Panc1 (cell line): ENCODE data around the gene ZNF557. TPM values are rescaled to one million over a fixed set of nuclear protein-coding genes. Genes with fewer than 3 reads are reported as not detected.
"Not testable (repeated sequence)": the region's sequence is repeated elsewhere in the genome, so short reads cannot be mapped to it uniquely, and the experiment has no call there.

Experiments used
- ATAC-seq: fragments of 200-7000 bp; cut with Tn5 transposase; 2 replicates; pipeline ENCODE4 v1.9.1; 2020; ENCODE audit warnings: mild to moderate bottlenecking, moderate library complexity
- BruUV-seq: library from RNA; stranded (reverse); fragments of 400-500 nt; replicated peaks from 2 replicates; lab custom pipeline; 2021; lab: Mats Ljungman, UMichigan
- CTCF ChIA-PET: fragments of 300-600 bp; sonication (Branson Sonifier 250); formaldehyde crosslinking; loops from one replicate; lab custom pipeline; 2022; ENCODE audit warnings: antibody characterized with exemption; lab: Charles Lee
- POLR2A ChIA-PET: fragments of 300-600 bp; sonication (Branson Sonifier 250); formaldehyde crosslinking; loops from one replicate; lab custom pipeline; 2022; ENCODE audit warnings: antibody characterized with exemption; lab: Charles Lee
- DNase-seq: peaks from one replicate; pipeline ENCODE4 v3.0.0-alpha.2; 2010; ENCODE audit warnings: low read depth, low spot score
- H3K27ac ChIP-seq: 2 replicates; pipeline ENCODE4 v1.5.1; 2011; ENCODE audit warnings: mild to moderate bottlenecking, low read length, inconsistent platforms
- H3K27me3 ChIP-seq: fragments of 200-500 bp; sonication (Bioruptor generic); 2 replicates; pipeline ENCODE4 v1.6.0; 2014; ENCODE audit warnings: low read length, inconsistent platforms; ENCODE audit not compliant: control insufficient read depth, insufficient read depth
- H3K36me3 ChIP-seq: fragments of 200-500 bp; sonication (Bioruptor generic); 2 replicates; pipeline ENCODE4 v1.5.1; 2014; ENCODE audit warnings: inconsistent platforms, mild to moderate bottlenecking, low read length, moderate library complexity; ENCODE audit not compliant: control insufficient read depth, insufficient read depth
- H3K4me1 ChIP-seq: 2 replicates; pipeline ENCODE4 v1.5.1; 2011; ENCODE audit warnings: inconsistent platforms, mild to moderate bottlenecking, low read length, moderate library complexity; ENCODE audit not compliant: control insufficient read depth, insufficient read depth
- H3K4me3 ChIP-seq, 2 experiments: 2 replicates each; pipeline ENCODE4 v1.5.1; 2011 to 2012; ENCODE audit warnings: low read depth in 2 of 2, low read length in 2 of 2, mild to moderate bottlenecking in 2 of 2, inconsistent platforms in 1 of 2, moderate library complexity in 1 of 2
- H3K9me3 ChIP-seq: fragments of 200-500 bp; sonication (Bioruptor generic); 2 replicates; pipeline ENCODE4 v1.5.1; 2014; ENCODE audit warnings: low read depth, mild to moderate bottlenecking, inconsistent platforms, low read length, moderate library complexity; ENCODE audit not compliant: control insufficient read depth, insufficient read depth
- POLR2AphosphoS5 ChIP-seq: IDR thresholded peaks from 2 replicates; pipeline ENCODE4 v1.6.1; 2012; ENCODE audit warnings: mild to moderate bottlenecking, low read depth, low read length, moderate library complexity
- REST ChIP-seq, 2 experiments: IDR thresholded peaks; 2 replicates each; pipeline ENCODE4 v1.6.1; 2011 to 2012; ENCODE audit warnings: low read depth in 2 of 2, control low read depth in 1 of 2, low read length in 1 of 2, mild to moderate bottlenecking in 1 of 2, moderate library complexity in 1 of 2; ENCODE audit not compliant: insufficient read depth in 1 of 2
- in situ Hi-C: cut with HindIII; loops from 2 replicates; pipeline ENCODE4 v1.10.0; 2016; ENCODE audit warnings: low sequenced_read_pairs, low pct_unique_long_range_greater_than_20kb
- intact Hi-C: fragments of 100-400 bp; cut with micrococcal nuclease; formaldehyde crosslinking; loops from one replicate; pipeline ENCODE4 v1.10.0; 2022; ENCODE audit not compliant: unreplicated experiment
- total RNA-seq: library from RNA; stranded (reverse); gene quantifications from one replicate; pipeline ENCODE4 v1.2.1, GENCODE V29; 2021; ENCODE audit not compliant: unreplicated experiment

The ZNF557 gene
- total RNA-seq, 1 experiment from 2014 or later, result 7.6 TPM

- H3K36me3 ChIP-seq, BruUV-seq, DNase-seq, ATAC-seq, in situ Hi-C loops, H3K27me3 ChIP-seq, H3K4me3 ChIP-seq, POLR2A ChIA-PET, H3K4me1 ChIP-seq, intact Hi-C loops, CTCF ChIA-PET, H3K9me3 ChIP-seq, H3K27ac ChIP-seq: not testable (repeated sequence)
Measured at GRCh38 chr19:7056371-7056770, 13.1 kb upstream of the ZNF557 start.

- CTCF ChIA-PET, H3K4me3 ChIP-seq, H3K36me3 ChIP-seq, H3K9me3 ChIP-seq, DNase-seq, ATAC-seq, H3K4me1 ChIP-seq, POLR2A ChIA-PET, H3K27me3 ChIP-seq, BruUV-seq, H3K27ac ChIP-seq, in situ Hi-C loops, intact Hi-C loops: not testable (repeated sequence)
Measured at GRCh38 chr19:7058576-7058975, 10.9 kb upstream of the ZNF557 start, which contains the start of gene MBD3L3. Gene MBD3L3 (minus strand): TSS chr19:7058676. CDS start chr19:7058605, 71 bp downstream.

- intact Hi-C loops, H3K4me1 ChIP-seq, H3K9me3 ChIP-seq, H3K4me3 ChIP-seq, BruUV-seq, POLR2A ChIA-PET, H3K27ac ChIP-seq, DNase-seq, CTCF ChIA-PET, H3K36me3 ChIP-seq, in situ Hi-C loops, ATAC-seq, H3K27me3 ChIP-seq: not testable (repeated sequence)
Measured at GRCh38 chr19:7059977-7060376, 9.5 kb upstream of the ZNF557 start.

GRCh38 chr19:7063339-7063738, 6.2 kb upstream of the ZNF557 start:
- no peaks in the 10 kb centered on the region for H3K4me1 ChIP-seq
- DNase-seq (no peak), ATAC-seq (no peak)
- no peak overlapping the region for H3K4me3 ChIP-seq
- in situ Hi-C loops (no loop called here), intact Hi-C loops (no loop called here)
- ChIA-PET POLR2A (no interaction called here), CTCF (no interaction called here)
- no peak overlapping the region for H3K27ac ChIP-seq
- no peaks in the 10 kb centered on the region for H3K9me3 ChIP-seq
- no peaks in the 10 kb centered on the region for H3K36me3 ChIP-seq
- TF ChIP-seq REST (IDR thresholded peaks at IDR 0.05; ENCODE audit: insufficient read depth in 1 of 2, low read depth in 2 of 2, low read length in 1 of 2) (no peak), POLR2AphosphoS5 (no peak)
- H3K27me3 ChIP-seq, result no peaks in the 10 kb centered on the region
- no TSS peak for BruUV-seq
